Ishikawa (cell line): ENCODE measurements around the gene CFTR.

Experiments
- CEBPB ChIP-seq: IDR thresholded peaks from 2 replicates; pipeline ENCODE4 v1.6.1; 2012
- CREB1 ChIP-seq: IDR thresholded peaks from 2 replicates; pipeline ENCODE4 v1.6.1; 2012; ENCODE audit warnings: low read depth
- EP300 ChIP-seq: IDR thresholded peaks from 2 replicates; pipeline ENCODE4 v1.6.1; 2012; ENCODE audit warnings: borderline replicate concordance
- FOXM1 ChIP-seq: IDR thresholded peaks from 2 replicates; pipeline ENCODE4 v1.6.1; 2012; ENCODE audit warnings: low read depth, borderline replicate concordance
- MAX ChIP-seq: IDR thresholded peaks from 2 replicates; pipeline ENCODE4 v1.6.1; 2012
- NFIC ChIP-seq: IDR thresholded peaks from 2 replicates; pipeline ENCODE4 v1.6.1; 2012
- RAD21 ChIP-seq: IDR thresholded peaks from 2 replicates; pipeline ENCODE4 v1.6.1; 2012; ENCODE audit warnings: low read depth
- TAF1 ChIP-seq: IDR thresholded peaks from 2 replicates; pipeline ENCODE4 v1.6.1; 2012; ENCODE audit warnings: low read depth, mild to moderate bottlenecking
- TEAD4 ChIP-seq: IDR thresholded peaks from 2 replicates; pipeline ENCODE4 v1.6.1; 2012
- TF ChIP-seq, protein P1 (sequence below): IDR thresholded peaks from 2 replicates; pipeline ENCODE4 v1.6.1; 2012; ENCODE audit warnings: low read depth, mild to moderate bottlenecking
- TF ChIP-seq, protein P2 (sequence below): IDR thresholded peaks from 2 replicates; pipeline ENCODE4 v1.6.1; 2012

DNA sequence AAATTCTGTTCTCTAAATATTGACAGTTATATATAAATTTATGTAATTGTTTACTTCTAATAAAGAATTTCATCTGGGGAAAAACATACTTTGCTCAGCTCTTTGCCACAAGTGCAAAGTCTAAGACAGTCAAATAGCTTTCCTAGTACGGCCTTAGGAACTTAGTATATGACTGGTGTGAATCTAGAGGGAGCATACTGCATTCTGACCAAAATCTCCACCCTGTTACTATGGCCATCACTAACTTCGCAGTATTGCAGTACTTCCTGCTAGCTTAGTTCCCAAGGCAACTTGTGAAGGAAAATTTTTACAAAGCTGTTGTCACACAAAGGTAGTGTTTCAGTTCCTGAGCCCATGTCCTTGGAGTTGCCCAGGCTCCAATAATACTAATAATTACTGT lies 181.5 kb downstream of the CFTR start:
- TF ChIP-seq, protein P1, sequence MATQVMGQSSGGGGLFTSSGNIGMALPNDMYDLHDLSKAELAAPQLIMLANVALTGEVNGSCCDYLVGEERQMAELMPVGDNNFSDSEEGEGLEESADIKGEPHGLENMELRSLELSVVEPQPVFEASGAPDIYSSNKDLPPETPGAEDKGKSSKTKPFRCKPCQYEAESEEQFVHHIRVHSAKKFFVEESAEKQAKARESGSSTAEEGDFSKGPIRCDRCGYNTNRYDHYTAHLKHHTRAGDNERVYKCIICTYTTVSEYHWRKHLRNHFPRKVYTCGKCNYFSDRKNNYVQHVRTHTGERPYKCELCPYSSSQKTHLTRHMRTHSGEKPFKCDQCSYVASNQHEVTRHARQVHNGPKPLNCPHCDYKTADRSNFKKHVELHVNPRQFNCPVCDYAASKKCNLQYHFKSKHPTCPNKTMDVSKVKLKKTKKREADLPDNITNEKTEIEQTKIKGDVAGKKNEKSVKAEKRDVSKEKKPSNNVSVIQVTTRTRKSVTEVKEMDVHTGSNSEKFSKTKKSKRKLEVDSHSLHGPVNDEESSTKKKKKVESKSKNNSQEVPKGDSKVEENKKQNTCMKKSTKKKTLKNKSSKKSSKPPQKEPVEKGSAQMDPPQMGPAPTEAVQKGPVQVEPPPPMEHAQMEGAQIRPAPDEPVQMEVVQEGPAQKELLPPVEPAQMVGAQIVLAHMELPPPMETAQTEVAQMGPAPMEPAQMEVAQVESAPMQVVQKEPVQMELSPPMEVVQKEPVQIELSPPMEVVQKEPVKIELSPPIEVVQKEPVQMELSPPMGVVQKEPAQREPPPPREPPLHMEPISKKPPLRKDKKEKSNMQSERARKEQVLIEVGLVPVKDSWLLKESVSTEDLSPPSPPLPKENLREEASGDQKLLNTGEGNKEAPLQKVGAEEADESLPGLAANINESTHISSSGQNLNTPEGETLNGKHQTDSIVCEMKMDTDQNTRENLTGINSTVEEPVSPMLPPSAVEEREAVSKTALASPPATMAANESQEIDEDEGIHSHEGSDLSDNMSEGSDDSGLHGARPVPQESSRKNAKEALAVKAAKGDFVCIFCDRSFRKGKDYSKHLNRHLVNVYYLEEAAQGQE, result no peak
- TF ChIP-seq EP300, result no peak
- TF ChIP-seq, protein P2, sequence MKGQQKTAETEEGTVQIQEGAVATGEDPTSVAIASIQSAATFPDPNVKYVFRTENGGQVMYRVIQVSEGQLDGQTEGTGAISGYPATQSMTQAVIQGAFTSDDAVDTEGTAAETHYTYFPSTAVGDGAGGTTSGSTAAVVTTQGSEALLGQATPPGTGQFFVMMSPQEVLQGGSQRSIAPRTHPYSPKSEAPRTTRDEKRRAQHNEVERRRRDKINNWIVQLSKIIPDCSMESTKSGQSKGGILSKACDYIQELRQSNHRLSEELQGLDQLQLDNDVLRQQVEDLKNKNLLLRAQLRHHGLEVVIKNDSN, result no peak
- no peak for TF ChIP-seq RAD21
- no peak for TF ChIP-seq FOXM1
- no peak for TF ChIP-seq TAF1
- no peak for TF ChIP-seq CEBPB
- no peak for TF ChIP-seq CREB1
- no peak for TF ChIP-seq NFIC
- no peak for TF ChIP-seq MAX
- no peak for TF ChIP-seq TEAD4
